Midbrain (tissue), 1 donor: Measurements from ENCODE around the gene PTPRN2.
A peak's percentile ranks its signal among the peaks of the same experiment; 100 is the strongest.

Experiments used
- DNase-seq: peaks from one replicate; lab custom pipeline; 2025; lab: John Stamatoyannopoulos, UW

The PTPRN2 gene

DNA sequence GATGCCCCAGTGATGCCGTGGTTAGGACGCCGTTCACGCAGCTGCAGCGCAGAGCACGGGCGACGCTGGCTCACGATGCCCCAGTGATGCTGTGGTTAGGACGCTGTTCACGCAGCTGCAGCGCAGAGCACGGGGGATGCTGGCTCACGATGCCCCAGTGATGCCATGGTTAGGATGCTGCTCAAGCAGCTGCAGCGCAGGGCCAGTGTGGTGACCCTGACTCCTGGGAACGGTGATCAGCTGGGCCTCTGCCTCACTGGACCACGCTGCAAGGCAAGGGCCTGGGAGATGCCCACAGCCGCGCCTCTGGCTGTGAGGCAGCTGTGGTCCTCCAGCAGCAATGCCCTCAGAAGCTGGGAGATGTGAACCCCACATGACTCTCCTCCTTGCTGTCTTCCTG is 970.2 kb downstream of the PTPRN2 start:
- DNase-seq = no peak

DNA sequence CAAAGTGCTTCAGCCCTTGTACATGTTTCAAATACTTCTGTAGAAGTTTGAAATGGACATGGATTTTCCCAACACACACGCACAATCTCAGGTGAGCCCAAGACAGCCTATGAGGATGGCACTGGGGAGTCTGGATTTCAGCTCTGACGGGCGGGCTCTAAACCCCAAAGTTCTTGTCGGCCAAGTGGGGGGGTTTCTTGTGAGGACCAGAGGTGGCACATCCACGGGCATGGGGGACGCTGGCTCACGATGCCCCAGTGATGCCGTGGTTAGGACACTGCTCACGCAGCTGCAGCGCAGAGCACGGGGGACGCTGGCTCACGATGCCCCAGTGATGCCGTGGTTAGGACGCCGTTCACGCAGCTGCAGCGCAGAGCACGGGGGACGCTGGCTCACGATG is 970.7 kb downstream of the PTPRN2 start:
- DNase-seq = no peak

GRCh38 chr7:157616426-157616825 is 971.2 kb downstream of the PTPRN2 start:
- DNase-seq = peak; percentile 10

GRCh38 chr7:157615852-157616251 is 971.8 kb downstream of the PTPRN2 start:
- DNase-seq = no peak

DNA sequence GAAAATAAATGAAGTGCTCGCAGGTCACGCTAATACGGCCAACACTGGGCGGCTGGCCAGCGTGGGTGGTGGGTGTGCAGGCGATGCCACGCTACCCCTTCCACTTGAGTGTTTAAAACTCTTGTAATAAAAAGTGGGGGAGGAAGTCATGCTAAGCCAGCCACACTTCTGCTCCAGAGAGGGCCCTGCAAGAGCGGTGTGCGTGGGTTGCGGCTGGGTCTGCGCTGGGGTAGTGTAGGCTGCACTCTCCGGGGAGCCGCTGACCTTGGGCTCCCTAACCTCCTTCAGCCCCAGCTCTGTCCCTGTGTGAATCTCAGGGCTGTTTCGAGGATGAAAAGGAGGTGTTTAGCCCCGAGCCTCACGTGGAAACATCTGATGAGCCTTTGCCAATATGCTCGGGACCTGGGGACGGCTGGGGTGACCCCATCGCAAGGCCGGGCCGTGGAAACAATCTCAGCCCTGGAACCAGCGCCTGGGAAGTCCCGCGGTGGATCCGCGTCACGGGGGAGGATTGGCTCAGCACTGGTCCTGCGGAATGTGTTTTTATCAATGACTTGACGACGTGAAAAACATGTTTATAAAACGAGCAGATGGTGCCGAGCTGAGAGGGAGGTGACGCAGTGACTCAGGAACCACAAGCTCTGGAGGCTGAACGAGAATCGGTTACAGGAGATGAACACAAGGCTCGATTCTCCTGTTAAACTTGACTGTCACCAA is 972.4 kb downstream of the PTPRN2 start:
- no peak for DNase-seq

DNA sequence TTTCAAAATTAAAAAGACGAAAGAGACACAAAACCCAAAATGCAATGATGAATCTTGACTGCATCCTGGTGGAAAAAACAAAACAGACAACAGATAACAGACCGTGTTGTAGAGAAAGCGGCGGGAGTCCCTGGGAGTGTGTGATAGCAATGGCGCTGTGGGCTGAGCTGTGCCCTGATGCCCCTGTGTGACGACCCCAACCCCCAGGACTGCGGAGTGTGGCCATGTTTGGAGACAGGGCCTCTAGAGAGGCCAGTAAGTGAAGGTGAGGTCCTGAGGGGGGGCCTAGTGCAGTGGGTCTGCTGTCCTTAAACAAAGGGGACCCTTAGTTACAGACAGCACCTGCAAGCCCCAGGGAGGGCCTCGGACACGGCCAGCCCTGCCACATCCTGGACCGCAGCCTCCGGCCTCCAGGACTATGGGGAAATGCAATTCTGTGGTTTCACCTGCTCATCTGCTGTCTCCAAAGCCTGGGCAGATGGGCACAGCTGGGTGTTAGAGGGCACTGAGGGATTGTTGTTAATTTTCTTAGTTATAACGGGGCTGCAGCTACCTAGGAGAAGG is 973.1 kb downstream of the PTPRN2 start:
- DNase-seq = no peak

DNA sequence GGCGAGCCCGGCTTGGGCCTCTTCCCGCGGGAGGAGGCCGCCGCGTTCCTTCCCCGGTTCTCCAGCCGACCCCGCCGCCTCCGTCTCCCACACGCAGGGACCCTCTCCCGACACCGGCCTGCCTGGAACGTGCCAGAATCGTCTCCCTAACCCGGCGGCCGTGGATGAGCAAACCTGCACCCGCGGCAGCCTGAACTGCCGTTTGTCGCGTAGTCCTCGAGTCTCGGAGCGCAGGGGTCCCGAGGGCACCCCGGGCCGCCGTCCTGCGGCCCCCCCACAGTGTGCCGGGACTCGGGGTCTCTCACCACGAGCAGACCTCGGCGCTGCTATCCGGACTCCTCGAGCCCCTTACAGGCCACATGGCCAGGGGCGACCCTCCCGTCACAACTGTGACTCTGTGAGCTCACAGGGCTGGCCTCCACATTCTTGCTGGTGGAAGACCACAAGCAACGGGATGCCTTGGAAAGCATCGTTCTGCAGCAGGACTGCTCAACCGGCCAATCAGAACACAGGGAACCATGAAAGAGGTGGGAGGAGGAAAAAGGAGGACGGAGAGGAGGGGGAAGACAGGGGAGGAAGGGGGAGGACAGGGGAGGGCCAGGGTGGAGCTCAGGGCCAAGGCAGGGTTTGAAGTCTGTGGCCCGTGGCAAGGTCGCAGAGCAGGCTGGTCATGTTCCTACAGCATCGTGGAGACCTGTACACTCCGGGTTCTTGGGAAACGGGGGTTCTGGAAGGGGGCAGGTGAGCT is 973.9 kb downstream of the PTPRN2 start:
- DNase-seq = no peak

GRCh38 chr7:157612664-157613561 is 974.7 kb downstream of the PTPRN2 start:
- no peak for DNase-seq

- DNase-seq = no peak
Measured at GRCh38 chr7:157612009-157612663, 975.5 kb downstream of the PTPRN2 start.

GRCh38 chr7:157611341-157611740 is 976.3 kb downstream of the PTPRN2 start:
- no peak for DNase-seq

DNA sequence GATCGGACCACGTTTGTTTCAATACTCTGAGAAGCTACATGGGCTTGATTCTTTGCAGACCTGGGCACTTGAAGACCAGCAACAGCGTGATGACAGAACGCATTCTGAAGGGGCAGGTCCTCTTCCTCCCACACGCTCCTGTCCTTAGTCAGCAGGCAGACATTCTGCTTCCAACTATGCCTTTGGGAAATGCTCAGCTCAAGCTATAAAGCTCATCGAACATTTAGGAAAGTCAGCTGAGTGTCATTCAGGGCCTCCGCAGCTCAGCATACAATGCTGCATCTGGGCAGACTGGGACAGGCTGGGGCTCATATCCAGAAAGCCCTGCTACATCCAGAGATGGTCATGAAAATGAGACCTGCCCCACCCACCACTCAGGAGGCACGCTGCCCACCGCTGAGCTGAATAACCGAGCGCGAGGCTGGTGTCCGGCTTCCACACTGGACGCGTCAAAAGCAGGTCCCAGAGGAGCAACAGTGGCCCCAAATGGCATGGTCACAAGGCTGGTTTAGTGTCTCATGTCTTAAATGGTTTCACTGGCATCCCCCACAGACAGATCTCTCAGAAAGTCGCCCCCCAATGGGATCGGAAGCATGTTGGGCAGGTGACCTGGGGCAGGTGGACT is 976.8 kb downstream of the PTPRN2 start:
- no peak for DNase-seq

- DNase-seq = no peak
Measured at GRCh38 chr7:157609932-157610640, 977.5 kb downstream of the PTPRN2 start.

- DNase-seq = no peak
Measured at GRCh38 chr7:157609516-157609915, 978.1 kb downstream of the PTPRN2 start.

GRCh38 chr7:157607218-157607617 is 980.4 kb downstream of the PTPRN2 start:
- DNase-seq = no peak

DNA sequence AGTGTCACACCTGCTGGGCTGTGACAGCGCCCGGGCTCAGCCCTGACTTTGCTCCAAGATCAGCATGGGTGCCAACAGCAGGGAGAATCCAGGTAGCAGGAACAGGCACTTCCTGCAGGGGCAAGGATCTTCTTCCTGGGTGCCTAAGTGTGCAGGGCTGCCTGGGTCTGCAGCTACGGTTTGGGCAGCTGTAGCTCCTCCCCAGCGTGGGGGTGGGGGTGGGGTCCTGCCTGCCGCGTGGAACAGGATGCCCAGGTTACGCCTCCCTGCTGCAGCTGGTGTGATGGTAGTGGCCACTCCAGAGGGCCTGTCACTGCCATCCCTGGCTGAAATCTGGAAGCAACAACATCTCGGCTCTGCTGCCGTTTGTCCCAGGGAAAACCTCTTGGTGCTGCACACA is 981.5 kb downstream of the PTPRN2 start:
- no peak for DNase-seq

GRCh38 chr7:157605638-157606037 is 982.0 kb downstream of the PTPRN2 start:
- no peak for DNase-seq

DNA sequence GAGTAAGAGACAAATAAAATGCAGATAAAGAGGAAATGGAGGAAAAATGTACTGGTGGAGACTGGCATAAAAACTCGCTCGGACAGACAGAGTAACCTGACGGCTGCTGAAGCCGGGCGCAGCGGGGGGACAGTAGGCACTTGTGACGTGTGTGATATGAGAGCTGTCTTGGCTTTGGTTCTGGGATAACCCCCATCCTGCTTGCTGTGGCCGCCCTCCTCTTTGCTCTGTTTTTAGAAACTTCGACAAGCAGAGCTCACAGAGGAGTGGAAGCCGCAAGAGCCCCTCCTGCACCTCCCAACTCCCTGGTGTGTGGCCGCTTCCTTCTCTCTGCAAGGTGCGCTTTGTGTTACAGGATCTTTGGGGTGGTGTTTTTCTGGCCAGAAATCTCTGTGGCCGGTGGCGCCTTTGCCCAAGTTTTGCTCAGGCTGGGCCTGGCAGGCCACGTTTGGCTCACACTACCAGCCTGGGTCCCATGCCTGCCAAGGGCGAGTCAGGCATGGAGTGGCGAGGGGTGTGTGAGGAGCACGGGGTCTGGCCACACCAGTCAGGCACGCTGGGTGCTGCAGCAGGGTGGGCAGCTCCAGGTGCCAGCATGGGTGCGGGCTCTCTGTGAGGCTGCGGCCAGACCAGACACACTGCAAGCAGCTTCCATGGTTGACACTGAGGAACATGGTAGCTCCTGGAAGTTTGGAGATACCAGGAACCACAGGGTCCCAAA is 982.8 kb downstream of the PTPRN2 start:
- DNase-seq = no peak

DNA sequence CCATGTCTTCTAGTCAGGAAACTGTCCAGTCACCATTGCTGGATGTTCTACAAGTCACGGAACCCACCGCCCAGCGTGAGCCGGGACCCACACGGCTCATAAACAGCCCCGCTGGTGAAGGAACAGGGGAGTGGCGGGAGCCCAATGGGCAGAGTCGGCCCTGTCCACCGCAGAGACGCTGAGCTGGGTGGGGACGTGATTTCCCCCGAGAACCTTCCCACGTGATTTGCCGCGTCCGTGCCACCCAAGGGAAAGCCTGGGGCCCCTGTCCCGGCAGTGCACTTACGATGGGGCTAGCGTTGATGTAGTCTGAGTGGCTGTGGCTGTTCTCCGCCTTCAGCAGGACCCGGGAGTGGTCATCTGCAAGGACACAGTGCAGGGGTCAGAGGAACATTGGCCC is 983.9 kb downstream of the PTPRN2 start:
- no peak for DNase-seq

DNA sequence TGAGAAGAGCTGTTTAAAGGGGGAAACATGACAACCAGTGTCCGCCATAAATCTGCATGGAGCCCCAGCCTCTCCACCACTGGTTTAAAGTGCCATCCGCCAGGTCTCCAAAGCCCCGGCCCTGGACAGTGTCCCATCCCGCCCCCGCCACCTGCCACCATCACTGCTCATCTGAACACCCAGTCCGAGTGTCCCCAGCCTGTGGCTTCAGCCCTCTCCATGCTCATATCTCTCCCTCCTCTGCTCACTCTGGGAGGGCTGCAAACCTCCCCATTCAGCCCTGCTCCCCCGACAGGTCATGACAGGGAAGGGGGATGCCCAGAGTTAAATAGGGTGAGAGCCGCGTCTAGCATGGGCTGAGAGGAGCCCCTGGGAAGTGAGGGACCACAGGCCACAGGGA is 984.6 kb downstream of the PTPRN2 start:
- DNase-seq = no peak

GRCh38 chr7:157602581-157602980 is 985.0 kb downstream of the PTPRN2 start:
- DNase-seq = no peak
